NCI-H146 (cell line): ENCODE data around the gene AIPL1.

ENCODE experiments used
- DNase-seq: peaks from one replicate; lab custom pipeline; 2025; lab: John Stamatoyannopoulos, UW

AIPL1 gene

DNA sequence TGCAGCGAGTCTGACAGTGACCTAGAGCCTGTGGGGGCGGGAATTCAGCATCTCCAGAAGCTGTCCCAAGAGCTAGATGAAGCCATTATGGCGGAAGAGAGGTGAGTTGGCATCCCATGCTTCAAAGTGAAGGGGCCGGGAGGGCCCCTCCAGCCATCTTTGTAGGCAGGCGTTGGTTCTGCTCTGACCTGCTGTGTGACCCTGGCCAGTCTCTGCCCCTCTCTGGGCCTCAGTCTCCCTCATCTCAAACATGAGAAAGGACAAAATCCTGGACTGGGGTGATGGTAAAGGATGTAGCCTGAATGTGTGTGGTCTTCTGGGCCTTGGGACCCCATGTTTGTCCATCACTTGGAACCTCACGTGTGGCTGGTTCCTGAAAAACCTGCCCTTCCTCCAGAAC is 14.4 kb upstream of the AIPL1 start:
- no peak for DNase-seq

GRCh38 chr17:6448473-6448872 is 13.6 kb upstream of the AIPL1 start:
- DNase-seq: no peak

GRCh38 chr17:6446516-6447100 is 11.7 kb upstream of the AIPL1 start:
- no peak for DNase-seq

GRCh38 chr17:6444571-6445335 is 9.8 kb upstream of the AIPL1 start:
- no peak for DNase-seq

- DNase-seq: peak; percentile 97
Observed at GRCh38 chr17:6443692-6444570, 9.0 kb upstream of the AIPL1 start, which contains the start of gene PIMREG. Gene PIMREG (plus strand): TSS chr17:6444455. CDS start chr17:6445111, 656 bp downstream.

GRCh38 chr17:6442775-6443174 is 7.9 kb upstream of the AIPL1 start:
- no peak for DNase-seq

DNA sequence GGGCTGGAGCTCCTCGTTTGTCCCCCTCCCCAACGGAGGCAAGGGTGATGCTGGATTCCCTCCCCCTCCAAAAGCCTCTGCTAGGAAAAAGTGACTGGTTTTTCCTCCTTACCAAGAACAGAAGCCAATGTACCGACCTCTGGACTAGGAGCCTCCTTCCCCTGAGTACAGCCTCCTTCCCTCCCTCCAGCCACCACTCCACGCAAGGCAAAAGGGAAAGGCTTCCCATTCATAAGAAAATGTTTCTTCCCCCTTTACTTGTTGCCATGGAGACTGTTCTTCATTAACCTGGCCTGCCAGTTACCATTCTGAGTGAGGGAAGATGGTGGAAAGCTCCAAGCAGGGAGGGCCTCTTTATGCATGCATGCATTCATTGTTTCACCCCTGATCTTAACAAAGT is 5.0 kb upstream of the AIPL1 start:
- peak; percentile 35 for DNase-seq

DNA sequence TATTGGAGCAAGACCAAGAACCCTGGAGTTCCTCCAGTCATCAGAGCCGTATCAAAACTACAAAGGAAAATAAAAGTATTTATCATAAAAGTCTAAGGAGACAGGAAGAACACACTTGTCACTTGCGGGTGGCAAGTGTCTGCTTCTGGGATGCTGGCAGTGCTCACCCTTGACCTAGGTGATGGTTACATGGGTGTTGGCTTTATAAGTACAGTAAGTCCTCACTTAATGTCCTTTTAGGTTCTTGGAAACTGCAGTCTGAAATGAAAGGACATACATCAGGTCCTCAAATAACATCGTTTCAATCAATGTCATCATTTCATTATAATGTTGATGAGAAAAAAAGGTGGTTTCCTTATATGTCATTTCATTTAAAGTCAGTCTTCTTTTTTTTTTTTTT is 3.0 kb upstream of the AIPL1 start:
- no peak for DNase-seq

GRCh38 chr17:6437466-6437865 is 2.5 kb upstream of the AIPL1 start:
- peak; percentile 85 for DNase-seq

DNA sequence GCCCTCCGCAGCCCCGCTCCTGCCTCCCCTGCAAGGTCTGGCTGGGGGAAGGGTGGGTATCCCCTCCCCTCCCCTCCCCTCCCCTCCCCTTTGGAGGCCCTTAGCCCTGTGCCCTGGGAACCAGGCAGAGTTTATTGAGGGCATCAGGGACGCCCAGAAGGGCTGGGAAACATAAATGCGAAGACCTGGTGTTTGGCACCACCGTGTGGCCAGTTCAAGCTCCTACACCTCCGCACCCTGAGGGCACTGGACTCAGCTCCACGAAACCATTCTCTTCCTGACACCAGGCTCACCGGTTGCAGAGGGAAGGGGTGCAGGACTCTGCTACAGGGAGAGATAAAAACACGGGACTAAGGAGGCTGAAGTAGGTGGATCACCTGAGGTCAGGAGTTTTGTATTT is 1.0 kb upstream of the AIPL1 start:
- peak; percentile 71 for DNase-seq

DNA sequence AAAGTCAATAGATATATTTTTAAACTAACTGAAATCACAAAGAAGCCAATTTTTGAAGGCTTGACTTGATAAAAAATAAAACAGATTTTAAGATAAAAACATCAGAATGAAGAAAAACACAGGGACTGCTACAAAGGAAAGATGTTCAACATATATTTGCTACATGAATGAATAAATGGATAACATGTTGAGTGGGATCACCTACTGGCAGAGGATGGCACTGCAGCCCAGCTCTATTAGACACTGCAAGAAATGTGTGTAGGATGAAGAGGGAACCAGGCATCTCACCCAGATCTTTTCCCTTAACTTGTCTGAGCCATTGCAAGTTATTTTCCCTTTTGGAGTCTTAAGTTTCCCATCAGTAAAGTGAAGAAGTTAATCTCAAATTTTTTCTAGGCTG is 4.2 kb downstream of the AIPL1 start:
- no peak for DNase-seq

- no peak for DNase-seq
Observed at GRCh38 chr17:6429266-6429665, 5.7 kb downstream of the AIPL1 start.

- no peak for DNase-seq
Observed at GRCh38 chr17:6428207-6428965, 6.5 kb downstream of the AIPL1 start.

GRCh38 chr17:6427279-6427781 is 7.6 kb downstream of the AIPL1 start:
- no peak for DNase-seq

DNA sequence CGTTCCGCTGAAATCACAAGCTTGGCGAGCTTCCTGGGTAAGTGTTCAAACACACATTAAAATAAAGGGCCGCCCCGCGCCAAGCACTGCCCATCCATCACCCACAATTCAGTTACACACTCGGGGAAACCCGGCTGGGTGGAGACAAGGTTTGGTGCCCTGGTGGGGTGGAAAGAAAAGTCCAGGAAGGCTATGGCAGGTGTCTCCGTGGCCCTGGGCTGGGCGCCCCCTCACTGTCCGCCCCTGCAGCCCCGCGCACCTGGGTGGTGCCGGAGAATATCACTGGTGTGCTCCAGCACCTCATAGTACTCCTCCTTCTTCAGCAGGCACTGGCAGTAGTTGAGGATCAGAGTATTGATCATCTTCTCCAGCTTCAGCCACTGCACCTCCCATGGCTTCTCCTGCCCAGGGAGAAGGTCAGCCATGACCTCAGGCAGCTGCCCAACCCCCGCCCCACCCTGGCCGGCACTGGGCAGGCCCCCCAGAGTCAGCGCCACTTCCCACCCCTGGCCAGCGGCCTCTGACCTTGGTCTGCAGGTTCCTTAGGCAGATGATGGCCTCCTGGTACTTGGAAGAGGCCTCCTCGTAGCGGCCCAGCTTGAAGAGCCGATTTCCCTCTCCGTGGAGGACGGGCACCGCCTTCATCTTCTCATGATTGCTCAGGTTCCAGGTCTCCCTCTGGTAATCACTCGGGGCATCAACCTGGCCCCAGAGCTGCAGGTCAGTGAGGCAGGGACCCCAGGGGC is 8.4 kb downstream of the AIPL1 start:
- DNase-seq: no peak

GRCh38 chr17:6425407-6425806 is 9.5 kb downstream of the AIPL1 start:
- DNase-seq: no peak

GRCh38 chr17:6423931-6424330 is 11.0 kb downstream of the AIPL1 start:
- no peak for DNase-seq

- DNase-seq: no peak
Observed at GRCh38 chr17:6422654-6423241, 12.2 kb downstream of the AIPL1 start.

- peak; percentile 80 for DNase-seq
Observed at GRCh38 chr17:6421700-6422604, 13.0 kb downstream of the AIPL1 start.
